HT-29 (cell line): ENCODE data around the gene DHX58. TPM values are rescaled to one million over a fixed set of nuclear protein-coding genes. Genes with fewer than 3 reads are reported as not detected.

ENCODE experiments used
- DNase-seq: peaks from one replicate; pipeline ENCODE4 v3.0.0-alpha.2; 2015; ENCODE audit warnings: low spot score
- total RNA-seq: library from RNA; depleted of rRNA; stranded (reverse); fragments of >200 nt; shearing (Covaris generic); gene quantifications from 2 replicates; pipeline ENCODE4 v1.2.3, GENCODE V29; 2014; rRNA removed

DHX58 gene
- total RNA-seq, 1 experiment from 2014 or later: 9.7 TPM

DNA sequence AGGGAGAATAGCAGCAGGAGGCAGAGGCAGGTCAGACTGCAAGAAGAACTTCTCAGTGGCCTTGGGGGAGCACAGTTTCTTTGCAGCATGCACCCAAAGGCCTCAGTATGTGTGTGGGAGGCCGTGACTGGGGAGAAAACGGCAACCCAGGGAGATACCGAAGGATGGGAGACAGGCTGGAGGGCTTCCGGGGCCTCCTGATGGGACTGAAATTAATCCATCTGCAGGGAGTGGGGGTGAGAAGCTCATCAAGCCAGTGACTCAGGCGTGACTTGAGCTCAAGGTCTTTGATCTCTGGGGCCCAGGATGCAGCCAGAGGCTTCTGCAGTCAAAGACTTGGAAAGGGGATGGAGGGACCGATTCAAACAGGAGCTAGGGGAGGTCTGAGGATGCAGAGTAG is 57.0 kb downstream of the DHX58 start:
- DNase-seq: no peak

DNA sequence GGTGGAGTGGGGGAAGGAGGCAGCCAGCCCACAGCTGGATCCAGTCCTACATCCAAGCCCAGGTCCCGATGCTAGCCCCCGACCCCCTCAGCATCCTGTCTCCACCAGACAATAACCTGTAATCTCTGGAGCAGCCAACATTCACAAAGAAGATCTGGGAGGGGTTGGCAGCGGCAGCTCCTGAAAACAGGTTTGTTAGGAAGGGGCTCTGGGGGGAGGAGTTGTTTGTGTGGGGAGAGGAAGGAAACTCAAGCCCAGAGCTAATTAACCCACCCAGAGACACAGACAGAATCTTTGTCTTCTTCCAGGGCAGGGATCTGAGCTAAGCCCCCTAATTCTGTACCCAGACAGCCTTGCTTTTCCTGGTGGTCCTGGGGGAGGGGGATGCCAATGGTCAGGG is 57.5 kb downstream of the DHX58 start:
- DNase-seq: no peak

DNA sequence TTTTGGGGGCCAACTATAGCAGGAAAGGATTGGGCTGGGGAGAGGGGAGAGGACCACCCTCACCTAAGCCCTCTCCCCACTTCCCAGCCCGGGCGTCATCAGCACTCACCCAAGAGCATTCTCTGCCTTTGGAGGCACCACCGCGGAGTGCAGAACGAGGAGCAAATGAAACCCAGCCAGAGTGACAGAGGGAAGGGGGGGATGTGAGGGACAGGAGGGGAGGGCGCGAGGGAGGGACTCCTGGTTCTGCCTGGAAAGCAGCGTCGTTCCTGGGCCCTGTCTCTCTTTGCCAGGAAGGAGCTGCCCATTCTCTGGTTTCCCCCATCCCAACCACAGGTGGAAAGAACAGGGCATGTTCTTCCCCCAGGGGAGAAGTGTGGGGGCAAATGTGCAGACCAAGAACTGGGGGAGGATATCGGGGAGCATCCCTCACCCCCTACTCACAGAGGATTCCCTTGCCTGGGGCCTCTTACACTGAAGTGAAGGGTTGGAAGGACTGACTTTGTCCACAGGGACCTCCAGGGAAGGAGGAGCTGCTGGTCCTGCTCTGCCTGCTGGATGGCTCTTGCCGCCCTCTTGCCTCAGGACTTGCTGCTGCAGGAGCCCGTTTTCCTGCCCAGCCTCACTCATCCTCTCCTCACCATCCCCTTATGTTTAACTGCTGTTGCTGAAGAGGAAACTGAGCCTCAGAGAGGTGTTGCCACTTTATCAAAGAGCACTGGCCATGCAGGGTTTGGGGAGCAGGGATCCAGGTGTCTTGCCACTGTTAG is 58.6 kb downstream of the DHX58 start:
- no peak for DNase-seq

GRCh38 chr17:42052346-42052877 is 60.1 kb downstream of the DHX58 start:
- no peak for DNase-seq

- DNase-seq: no peak
Observed at GRCh38 chr17:42051645-42052044, 60.9 kb downstream of the DHX58 start.

Other genes starting within 250 kb of the DHX58 start
- 23.4 and 25.1 TPM in 2 replicates for gene KLHL11, start 247.3 kb downstream of the DHX58 start, total RNA-seq
- 185 and 194 TPM in 2 replicates for gene ACLY, start 193.8 kb downstream of the DHX58 start, total RNA-seq
- gene ODAD4, start 182.1 kb downstream of the DHX58 start, total RNA-seq: 0.55 and 0.64 TPM in 2 replicates
- 73.2 and 88.3 TPM in 2 replicates for gene CNP, start 145.9 kb downstream of the DHX58 start, total RNA-seq
- gene DNAJC7, start 95.3 kb downstream of the DHX58 start, total RNA-seq: 49.1 and 52.8 TPM in 2 replicates
- 50.1 and 62.1 TPM in 2 replicates for gene NKIRAS2, start 92.6 kb downstream of the DHX58 start, total RNA-seq
- 3.6 and 3.7 TPM in 2 replicates for gene C17orf113, start 62.1 kb downstream of the DHX58 start, total RNA-seq
- gene ZNF385C, start 14.2 kb downstream of the DHX58 start, total RNA-seq: 0.08 and 0.37 TPM in 2 replicates
- 49.6 and 51.9 TPM in 2 replicates for gene KAT2A, start 8.7 kb upstream of the DHX58 start, total RNA-seq
- not detected in 2 replicates for gene HSPB9, start 10.1 kb upstream of the DHX58 start, total RNA-seq
- gene RAB5C, start 42.3 kb upstream of the DHX58 start, total RNA-seq: 127 and 141 TPM in 2 replicates
- gene KCNH4, start 68.4 kb upstream of the DHX58 start, total RNA-seq: not detected in 2 replicates
- gene HCRT, start 72.7 kb upstream of the DHX58 start, total RNA-seq: not detected in 2 replicates
- 22.0 and 25.6 TPM in 2 replicates for gene GHDC, start 81.8 kb upstream of the DHX58 start, total RNA-seq
- gene STAT5B, start 163.7 kb upstream of the DHX58 start, total RNA-seq: 11.1 and 13.9 TPM in 2 replicates
- 11.3 and 11.7 TPM in 2 replicates for gene STAT5A, start 175.8 kb upstream of the DHX58 start, total RNA-seq